Trophoblast cell (in vitro differentiated cells and primary cell): ENCODE results near the gene HS3ST4.

Experiments
- DNase-seq, 2 donors: peaks; one replicate each; pipeline ENCODE4 v3.0.0-alpha.2; 2016
- H2AFZ ChIP-seq: 2 replicates; pipeline ENCODE4 v1.6.1; 2013; ENCODE audit warnings: low read length, moderate library complexity, mild to moderate bottlenecking; ENCODE audit not compliant: insufficient read depth, poor library complexity
- H2AK5ac ChIP-seq: 2 replicates; pipeline ENCODE4 v1.6.1; 2013; ENCODE audit warnings: mild to moderate bottlenecking, low read length
- H2BK120ac ChIP-seq: 2 replicates; pipeline ENCODE4 v1.6.1; 2013; ENCODE audit warnings: low read length, mild to moderate bottlenecking, moderate library complexity; ENCODE audit not compliant: insufficient read depth, poor library complexity
- H2BK12ac ChIP-seq: 2 replicates; pipeline ENCODE4 v1.6.1; 2013; ENCODE audit warnings: mild to moderate bottlenecking, low read length, moderate library complexity
- H2BK5ac ChIP-seq: 2 replicates; pipeline ENCODE4 v1.6.1; 2013; ENCODE audit warnings: low read length, low read depth, moderate library complexity, mild to moderate bottlenecking; ENCODE audit not compliant: poor library complexity
- H3K14ac ChIP-seq: 2 replicates; pipeline ENCODE4 v1.6.1; 2013; ENCODE audit warnings: mild to moderate bottlenecking, low read length
- H3K18ac ChIP-seq: 2 replicates; pipeline ENCODE4 v1.6.1; 2013; ENCODE audit warnings: mild to moderate bottlenecking, low read length
- H3K23ac ChIP-seq: 2 replicates; pipeline ENCODE4 v1.6.1; 2013; ENCODE audit warnings: low read length
- H3K27ac ChIP-seq: 2 replicates; pipeline ENCODE4 v1.5.1; 2013; ENCODE audit warnings: low read depth, mild to moderate bottlenecking, inconsistent platforms, low read length, moderate library complexity
- H3K27me3 ChIP-seq: 2 replicates; pipeline ENCODE4 v1.6.1; 2013; ENCODE audit warnings: inconsistent platforms, mild to moderate bottlenecking, low read length, moderate library complexity; ENCODE audit not compliant: insufficient read depth
- H3K36me3 ChIP-seq, 2 experiments: 1 replicate in 1 of 2; 2 replicates in 1 of 2; pipeline ENCODE4 v1.6.1; 2013; ENCODE audit warnings: low read length in 2 of 2, mild to moderate bottlenecking in 2 of 2, moderate library complexity in 1 of 2; ENCODE audit not compliant: insufficient read depth in 2 of 2, control insufficient read depth in 1 of 2
- H3K4ac ChIP-seq: 2 replicates; pipeline ENCODE4 v1.6.1; 2013; ENCODE audit warnings: low read depth, mild to moderate bottlenecking, low read length, moderate library complexity
- H3K4me1 ChIP-seq, 2 experiments: 1 replicate in 1 of 2; 2 replicates in 1 of 2; pipeline ENCODE4 v1.6.1; 2013; ENCODE audit warnings: low read length in 2 of 2, mild to moderate bottlenecking in 2 of 2, moderate library complexity in 1 of 2; ENCODE audit not compliant: insufficient read depth in 2 of 2, control insufficient read depth in 1 of 2
- H3K4me2 ChIP-seq: 2 replicates; pipeline ENCODE4 v1.6.1; 2013; ENCODE audit warnings: inconsistent platforms, mild to moderate bottlenecking, low read length, moderate library complexity
- H3K4me3 ChIP-seq: 2 replicates; pipeline ENCODE4 v1.5.1; 2013; ENCODE audit warnings: mild to moderate bottlenecking, low read depth, low read length, inconsistent platforms
- H3K79me1 ChIP-seq: one replicate; pipeline ENCODE4 v1.6.1; 2013; ENCODE audit warnings: low read length
- H3K79me2 ChIP-seq: 2 replicates; pipeline ENCODE4 v1.6.1; 2013; ENCODE audit warnings: low read length, mild to moderate bottlenecking; ENCODE audit not compliant: control insufficient read depth, insufficient read depth, poor library complexity
- H3K9ac ChIP-seq: 2 replicates; pipeline ENCODE4 v1.6.1; 2013; ENCODE audit warnings: mild to moderate bottlenecking, low read length
- H3K9me3 ChIP-seq: 2 replicates; pipeline ENCODE4 v1.6.1; 2013; ENCODE audit warnings: low read depth, mild to moderate bottlenecking, control low read depth, inconsistent platforms, low read length; ENCODE audit not compliant: insufficient read depth
- H4K12ac ChIP-seq: 2 replicates; pipeline ENCODE4 v1.6.1; 2013; ENCODE audit warnings: low read depth, mild to moderate bottlenecking, low read length, moderate library complexity
- H4K8ac ChIP-seq: 2 replicates; pipeline ENCODE4 v1.6.1; 2013; ENCODE audit warnings: low read depth, mild to moderate bottlenecking, low read length, moderate library complexity
- H4K91ac ChIP-seq: one replicate; pipeline ENCODE4 v1.6.1; 2013; ENCODE audit warnings: low read depth, mild to moderate bottlenecking, low read length, moderate library complexity
- WGBS: extraction: QIAGEN DNeasy Blood & Tissue Kit; methylation state at CpG from one replicate; pipeline ENCODE4 v1.1.7; 2013; ENCODE audit warnings: missing lambda C conversion rate; ENCODE audit not compliant: insufficient read length, insufficient coverage; ENCODE audit errors: extremely low coverage; 5-methylcytosine and 5-hydroxymethylcytosine counted together

HS3ST4 gene

GRCh38 chr16:25855818-25856217 is 164.1 kb downstream of the HS3ST4 start:
- Histone ChIP-seq H4K12ac (no peak overlapping the region), H3K14ac (no peak overlapping the region)

GRCh38 chr16:25859645-25860044 is 167.9 kb downstream of the HS3ST4 start:
- Histone ChIP-seq H3K9ac (no peak overlapping the region), H3K4me2 (no peak overlapping the region), H3K14ac (no peak overlapping the region), H2AK5ac (no peak overlapping the region), H2BK120ac (no peak overlapping the region), H2AFZ (no peak overlapping the region), H2BK5ac (no peak overlapping the region), H3K27me3 (no peaks in the 10 kb centered on the region), H3K4ac (no peak overlapping the region), H3K18ac (no peak overlapping the region), H3K9me3 (peaks cover 1% of the 10 kb centered on the region), H3K79me2 (no peaks in the 10 kb centered on the region), H4K91ac (no peak overlapping the region), H3K79me1 (no peaks in the 10 kb centered on the region), H3K4me3 (no peak overlapping the region), H3K4me1 (peaks cover 0 to 2% of the 10 kb centered on the region in 2 experiments), H3K23ac (no peak overlapping the region), H4K12ac (no peak overlapping the region), H3K27ac (no peak overlapping the region), H2BK12ac (no peak overlapping the region), H3K36me3 (no peaks in the 10 kb centered on the region), H4K8ac (no peak overlapping the region)
- WGBS = no CpG with 5 or more reads among the region's 3 CpGs
- DNase-seq = no peak

More at GRCh38 chr16:25855818-25856217, 164.1 kb downstream of the HS3ST4 start:
- no peaks in the 10 kb centered on the region for H3K9me3 ChIP-seq
- no peak overlapping the region for H2AFZ ChIP-seq
- H3K79me2 ChIP-seq = no peaks in the 10 kb centered on the region
- H2BK5ac ChIP-seq = no peak overlapping the region
- no peak overlapping the region for H2BK12ac ChIP-seq
- no peak overlapping the region for H3K27ac ChIP-seq
- no peak overlapping the region for H4K91ac ChIP-seq
- WGBS = no CpG with 5 or more reads among the region's 2 CpGs
- no peak overlapping the region for H4K8ac ChIP-seq
- H3K27me3 ChIP-seq = no peaks in the 10 kb centered on the region
- H3K23ac ChIP-seq = no peak overlapping the region
- no peak for DNase-seq
- no peak overlapping the region for H2BK120ac ChIP-seq
- no peak overlapping the region for H2AK5ac ChIP-seq
- no peak overlapping the region for H3K4ac ChIP-seq
- H3K36me3 ChIP-seq = no peaks in the 10 kb centered on the region
- H3K4me1 ChIP-seq = peaks cover 0 to 5% of the 10 kb centered on the region in 2 experiments
- no peak overlapping the region for H3K4me3 ChIP-seq
- H3K4me2 ChIP-seq = no peak overlapping the region
- H3K18ac ChIP-seq = no peak overlapping the region
- H3K79me1 ChIP-seq = no peaks in the 10 kb centered on the region
- no peak overlapping the region for H3K9ac ChIP-seq

GRCh38 chr16:25867041-25867440 is 175.3 kb downstream of the HS3ST4 start:
- Histone ChIP-seq H3K79me1 (no peaks in the 10 kb centered on the region), H3K4me1 (no peaks in the 10 kb centered on the region), H2BK5ac (no peak overlapping the region), H3K79me2 (no peaks in the 10 kb centered on the region), H3K27ac (no peak overlapping the region), H3K4ac (no peak overlapping the region), H3K14ac (no peak overlapping the region), H2AFZ (no peak overlapping the region), H3K4me2 (no peak overlapping the region), H3K36me3 (no peaks in the 10 kb centered on the region), H3K27me3 (no peaks in the 10 kb centered on the region), H4K8ac (no peak overlapping the region), H3K23ac (no peak overlapping the region), H3K18ac (no peak overlapping the region), H4K91ac (no peak overlapping the region), H3K4me3 (no peak overlapping the region), H2BK120ac (no peak overlapping the region), H2AK5ac (no peak overlapping the region), H3K9me3 (peaks cover 1% of the 10 kb centered on the region), H4K12ac (no peak overlapping the region), H3K9ac (no peak overlapping the region), H2BK12ac (no peak overlapping the region)
- no CpG with 5 or more reads among the region's 2 CpGs for WGBS
- DNase-seq = no peak

DNA sequence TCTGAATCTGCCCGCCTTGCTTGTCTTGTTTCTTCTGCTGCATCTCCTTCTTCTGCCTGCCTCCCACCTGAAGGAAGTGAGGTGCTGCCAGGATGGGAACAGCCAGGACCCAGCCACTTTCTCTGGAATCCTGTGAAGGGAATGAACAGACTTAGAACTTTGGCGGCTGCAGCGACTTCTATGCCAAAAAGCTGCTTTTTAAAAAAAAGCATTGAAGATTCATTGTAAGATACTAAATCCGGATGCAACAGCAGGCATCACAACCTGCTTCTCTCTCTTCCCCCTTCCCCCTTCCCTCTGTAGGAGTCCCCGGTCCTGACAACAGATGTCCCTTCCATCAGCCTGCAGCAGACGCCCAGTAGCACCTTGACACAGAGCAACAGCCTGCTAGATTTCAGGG is 176.3 kb downstream of the HS3ST4 start:
- Histone ChIP-seq H2AK5ac (no peak overlapping the region), H3K9ac (no peak overlapping the region), H3K27me3 (no peaks in the 10 kb centered on the region), H3K36me3 (no peaks in the 10 kb centered on the region), H3K14ac (no peak overlapping the region), H3K18ac (no peak overlapping the region), H3K79me2 (no peaks in the 10 kb centered on the region), H3K4ac (no peak overlapping the region), H3K79me1 (no peaks in the 10 kb centered on the region), H3K9me3 (peaks cover 1% of the 10 kb centered on the region), H2AFZ (no peak overlapping the region), H4K8ac (no peak overlapping the region), H2BK120ac (no peak overlapping the region), H4K12ac (no peak overlapping the region), H2BK12ac (no peak overlapping the region), H3K4me3 (no peak overlapping the region), H3K27ac (no peak overlapping the region), H3K4me1 (no peaks in the 10 kb centered on the region), H3K4me2 (no peak overlapping the region), H3K23ac (no peak overlapping the region), H4K91ac (no peak overlapping the region), H2BK5ac (no peak overlapping the region)
- no peak for DNase-seq
- no CpG with 5 or more reads among the region's 6 CpGs for WGBS
